ENCODE measurements around the gene IRAK1. TPM values are rescaled to one million over a fixed set of nuclear protein-coding genes. Genes with fewer than 3 reads are reported as not detected.

Gene IRAK1
- total and polyA plus RNA-seq, 2 donors (not counting 3 experiments of a cell fraction or from before 2014, with no cell fraction given): 63.6 to 138 TPM

DNA sequence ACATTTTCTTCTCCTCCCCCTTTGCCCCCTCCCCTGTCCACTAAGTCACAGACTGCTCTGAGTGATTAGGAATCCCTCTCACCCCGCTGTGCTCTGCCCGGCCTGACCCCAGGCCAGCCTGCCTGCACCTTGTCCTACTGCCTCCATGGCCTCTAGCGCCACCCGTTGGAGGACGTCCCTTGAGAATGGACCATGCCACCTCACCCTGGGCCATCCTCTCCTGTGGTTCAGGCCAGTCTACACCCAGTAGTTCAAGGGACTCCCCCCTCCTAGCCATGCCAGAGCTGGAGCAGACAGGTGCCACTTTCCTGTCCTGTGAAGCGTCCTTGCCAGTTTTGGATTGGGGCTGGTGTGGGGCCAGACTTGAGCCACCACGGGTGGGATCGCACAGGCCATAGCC lies 9.7 kb upstream of the IRAK1 start:
- DNase-seq (ENCODE audit: low read depth, low spot score) (no peak), FAIRE-seq (no peak)
- H3K9me3 ChIP-seq (replicated peaks; ENCODE audit: control insufficient read depth, insufficient read depth, low read length): no peaks in the 10 kb centered on the region
- H3K4me1 ChIP-seq (ENCODE audit: control insufficient read depth, extremely low read depth, insufficient read depth, low read length): no peaks in the 10 kb centered on the region
- no peak overlapping the region for H2AFZ ChIP-seq (ENCODE audit: low read depth, low read length)
- intact Hi-C loops (cut with micrococcal nuclease): no loop called here
- TF ChIP-seq POLR2AphosphoS5 (IDR thresholded peaks at IDR 0.05; ENCODE audit: insufficient read depth, low read depth, low read length): no peak
- TF ChIP-seq EZH2 (IDR thresholded peaks at IDR 0.05; ENCODE audit: borderline replicate concordance, low read depth, low read length, severe bottlenecking): no peak
- H3K4me3 ChIP-seq (replicated peaks in 1 of 3; ENCODE audit: insufficient read depth in 1 of 3, low read depth in 1 of 3, low read length in 3 of 3): no peak overlapping the region
- BruUV-seq (replicated peaks): no TSS peak
- H4K20me1 ChIP-seq (replicated peaks; ENCODE audit: control insufficient read depth, extremely low read depth, insufficient read depth, low read length): no peaks in the 10 kb centered on the region
- H3K27ac ChIP-seq (ENCODE audit: insufficient read depth, low read depth, low read length): no peak overlapping the region
- H3K9ac ChIP-seq (replicated peaks; ENCODE audit: extremely low read depth, insufficient read depth, low read length): no peak overlapping the region
- POLR2A ChIA-PET: no interaction called here
- dilution Hi-C loops (cut with MboI; ENCODE audit: extremely low pct_ligation_motif_present, low sequenced_read_pairs): no loop called here
- peaks cover 6% of the 10 kb centered on the region for H3K79me2 ChIP-seq (ENCODE audit: control insufficient read depth, insufficient read depth, low read length)
- no peaks in the 10 kb centered on the region for H3K9me1 ChIP-seq (replicated peaks; ENCODE audit: control insufficient read depth, extremely low read depth, insufficient read depth, low read length)
- H3K4me2 ChIP-seq (ENCODE audit: insufficient read depth, low read length): no peak overlapping the region
- H3K36me3 ChIP-seq (ENCODE audit: control insufficient read depth in 2 of 2, extremely low read depth in 1 of 2, insufficient read depth in 2 of 2, low read length in 2 of 2): peaks cover 0 to 23% of the 10 kb centered on the region in 2 experiments
- CTCF ChIA-PET: no interaction called here
- H3K27me3 ChIP-seq (ENCODE audit: control insufficient read depth in 2 of 2, insufficient read depth in 2 of 2, low read length in 2 of 2): no peaks in the 10 kb centered on the region

DNA sequence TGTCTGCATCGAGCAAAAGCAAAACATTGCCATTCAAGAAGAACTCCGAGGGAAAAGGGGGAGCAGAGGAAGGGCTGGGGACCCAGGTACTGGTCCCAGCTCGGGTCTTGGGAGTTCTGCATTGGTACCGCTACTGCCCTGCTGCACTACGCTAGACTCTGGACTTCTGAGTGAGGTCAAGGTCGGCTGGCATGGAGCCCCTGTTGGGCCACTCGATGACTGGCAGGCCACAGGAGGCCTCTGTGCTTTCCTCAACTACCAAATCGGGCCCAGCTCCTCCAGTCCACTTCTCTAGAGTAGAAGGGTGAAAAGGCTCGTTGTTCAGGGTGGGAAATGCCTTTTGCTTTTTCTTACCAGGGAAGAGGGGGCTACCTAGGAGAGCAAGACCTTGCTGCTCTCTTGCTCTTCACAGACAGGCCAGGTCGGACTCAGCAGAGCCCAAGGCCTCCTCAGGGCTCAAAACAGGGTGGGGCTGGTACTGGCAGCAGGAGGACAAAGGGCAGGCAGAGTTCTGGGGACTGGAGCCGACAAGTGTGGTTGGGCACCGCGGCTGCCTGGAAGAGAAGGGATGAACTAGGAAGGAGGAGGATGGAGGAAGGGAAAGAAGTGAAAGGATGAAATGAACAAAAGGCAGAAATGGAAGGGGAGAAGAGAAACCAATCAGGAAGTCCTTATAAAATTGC lies 8.9 kb upstream of the IRAK1 start:
- intact Hi-C loops (cut with micrococcal nuclease): no loop called here
- FAIRE-seq (no peak), DNase-seq (ENCODE audit: low read depth, low spot score) (no peak)
- Histone ChIP-seq H3K4me3 (replicated peaks in 1 of 3; ENCODE audit: insufficient read depth in 1 of 3, low read depth in 1 of 3, low read length in 3 of 3) (no peak overlapping the region), H3K9me1 (replicated peaks; ENCODE audit: control insufficient read depth, extremely low read depth, insufficient read depth, low read length) (no peaks in the 10 kb centered on the region), H4K20me1 (replicated peaks; ENCODE audit: control insufficient read depth, extremely low read depth, insufficient read depth, low read length) (no peaks in the 10 kb centered on the region), H3K36me3 (ENCODE audit: control insufficient read depth in 2 of 2, extremely low read depth in 1 of 2, insufficient read depth in 2 of 2, low read length in 2 of 2) (peaks cover 0 to 23% of the 10 kb centered on the region in 2 experiments), H3K4me1 (ENCODE audit: control insufficient read depth, extremely low read depth, insufficient read depth, low read length) (no peaks in the 10 kb centered on the region), H3K79me2 (ENCODE audit: control insufficient read depth, insufficient read depth, low read length) (peaks cover 3% of the 10 kb centered on the region), H3K27me3 (ENCODE audit: control insufficient read depth in 2 of 2, insufficient read depth in 2 of 2, low read length in 2 of 2) (no peaks in the 10 kb centered on the region), H3K4me2 (ENCODE audit: insufficient read depth, low read length) (no peak overlapping the region), H2AFZ (ENCODE audit: low read depth, low read length) (no peak overlapping the region), H3K27ac (ENCODE audit: insufficient read depth, low read depth, low read length) (no peak overlapping the region), H3K9me3 (replicated peaks; ENCODE audit: control insufficient read depth, insufficient read depth, low read length) (no peaks in the 10 kb centered on the region), H3K9ac (replicated peaks; ENCODE audit: extremely low read depth, insufficient read depth, low read length) (no peak overlapping the region)
- dilution Hi-C loops (cut with MboI; ENCODE audit: extremely low pct_ligation_motif_present, low sequenced_read_pairs): no loop called here
- TSS peak; percentile 2 for BruUV-seq (replicated peaks)
- ChIA-PET POLR2A (no interaction called here), CTCF (interaction anchor here (1.4 to 4.0 kb wide), 2 partner anchors 10 to 16 kb away, joined by 3 to 16 read pairs; no protein-coding TSS in a partner anchor)
- TF ChIP-seq JUN (IDR thresholded peaks at IDR 0.05; ENCODE audit: borderline replicate concordance, insufficient read depth, insufficient read length, low read depth) (no peak), POLR2A (IDR thresholded peaks at IDR 0.05; ENCODE audit: low read depth, low read length) (no peak), GATA2 (IDR thresholded peaks at IDR 0.05; ENCODE audit: insufficient read depth, insufficient read length, low read depth, low read length) (no peak), EZH2 (IDR thresholded peaks at IDR 0.05; ENCODE audit: borderline replicate concordance, low read depth, low read length, severe bottlenecking) (no peak), POLR2AphosphoS5 (IDR thresholded peaks at IDR 0.05; ENCODE audit: insufficient read depth, low read depth, low read length) (no peak), MYC (IDR thresholded peaks at IDR 0.05; ENCODE audit: low read depth, low read length) (no peak), FOS (IDR thresholded peaks at IDR 0.05; ENCODE audit: borderline replicate concordance, insufficient read depth, low read length) (no peak)
- TF ChIP-seq, protein P1, sequence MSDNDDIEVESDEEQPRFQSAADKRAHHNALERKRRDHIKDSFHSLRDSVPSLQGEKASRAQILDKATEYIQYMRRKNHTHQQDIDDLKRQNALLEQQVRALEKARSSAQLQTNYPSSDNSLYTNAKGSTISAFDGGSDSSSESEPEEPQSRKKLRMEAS (IDR thresholded peaks at IDR 0.05; ENCODE audit: insufficient read depth, insufficient read length): no peak
- TF ChIP-seq, protein P2, sequence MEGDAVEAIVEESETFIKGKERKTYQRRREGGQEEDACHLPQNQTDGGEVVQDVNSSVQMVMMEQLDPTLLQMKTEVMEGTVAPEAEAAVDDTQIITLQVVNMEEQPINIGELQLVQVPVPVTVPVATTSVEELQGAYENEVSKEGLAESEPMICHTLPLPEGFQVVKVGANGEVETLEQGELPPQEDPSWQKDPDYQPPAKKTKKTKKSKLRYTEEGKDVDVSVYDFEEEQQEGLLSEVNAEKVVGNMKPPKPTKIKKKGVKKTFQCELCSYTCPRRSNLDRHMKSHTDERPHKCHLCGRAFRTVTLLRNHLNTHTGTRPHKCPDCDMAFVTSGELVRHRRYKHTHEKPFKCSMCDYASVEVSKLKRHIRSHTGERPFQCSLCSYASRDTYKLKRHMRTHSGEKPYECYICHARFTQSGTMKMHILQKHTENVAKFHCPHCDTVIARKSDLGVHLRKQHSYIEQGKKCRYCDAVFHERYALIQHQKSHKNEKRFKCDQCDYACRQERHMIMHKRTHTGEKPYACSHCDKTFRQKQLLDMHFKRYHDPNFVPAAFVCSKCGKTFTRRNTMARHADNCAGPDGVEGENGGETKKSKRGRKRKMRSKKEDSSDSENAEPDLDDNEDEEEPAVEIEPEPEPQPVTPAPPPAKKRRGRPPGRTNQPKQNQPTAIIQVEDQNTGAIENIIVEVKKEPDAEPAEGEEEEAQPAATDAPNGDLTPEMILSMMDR (IDR thresholded peaks at IDR 0.05; ENCODE audit: extremely low read depth in 1 of 2, insufficient read depth in 1 of 2, low read depth in 1 of 2, low read length in 2 of 2): no peak

All from endothelial cell of umbilical vein (primary cell).